ENCODE data around the gene CCL23. TPM values are rescaled to one million over a fixed set of nuclear protein-coding genes. Genes with fewer than 3 reads are reported as not detected.

The CCL23 gene
- total RNA-seq, 1 donor from 2014 or later: 26.5 TPM

DNA sequence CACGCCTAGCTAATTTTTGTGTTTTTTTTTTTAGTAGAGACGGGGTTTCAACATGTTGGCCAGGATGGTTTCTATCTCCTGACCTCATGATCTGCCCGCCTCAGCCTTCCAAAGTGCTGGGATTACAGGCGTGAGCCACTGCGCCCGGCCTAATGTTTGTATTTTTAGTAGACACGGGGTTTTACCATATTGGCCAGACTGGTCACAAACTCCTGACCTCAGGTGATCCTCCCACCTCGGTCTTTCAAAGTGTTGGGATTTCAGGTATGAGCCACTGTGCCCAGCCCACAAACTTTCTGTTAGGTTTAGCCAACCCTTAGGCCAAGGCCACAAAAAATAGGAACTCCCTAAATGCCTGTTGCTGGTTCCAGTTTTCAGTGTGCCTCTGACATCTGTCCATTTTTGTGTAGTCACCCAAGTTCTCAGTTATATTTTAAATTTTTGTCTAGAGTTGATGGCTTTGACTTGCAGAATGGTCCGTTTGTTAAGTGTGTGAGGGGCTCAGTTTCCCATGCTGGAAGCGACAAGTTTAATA lies 49.2 kb downstream of the CCL23 start:
- H3K4me3 ChIP-seq: no peak overlapping the region
- DNase-seq (no peak), ATAC-seq (no peak)
- no peak for TF ChIP-seq CTCF (IDR thresholded peaks at IDR 0.05)
- intact Hi-C loops (cut with DNase I): loop anchor here (10.0 kb wide), 1 partner anchor 176 kb away; no protein-coding TSS in a partner anchor
- H3K4me1 ChIP-seq: peaks cover 5% of the 10 kb centered on the region
- H3K36me3 ChIP-seq: no peaks in the 10 kb centered on the region
- H3K27ac ChIP-seq: no peak overlapping the region
- no peaks in the 10 kb centered on the region for H3K9me3 ChIP-seq
- no peaks in the 10 kb centered on the region for H3K27me3 ChIP-seq

GRCh38 chr17:35965272-35965671 lies 52.5 kb downstream of the CCL23 start:
- Histone ChIP-seq H3K4me3 (no peak overlapping the region), H3K9me3 (no peaks in the 10 kb centered on the region), H3K4me1 (peaks cover 5% of the 10 kb centered on the region), H3K27ac (no peak overlapping the region), H3K27me3 (peaks cover 9% of the 10 kb centered on the region), H3K36me3 (no peaks in the 10 kb centered on the region)
- TF ChIP-seq CTCF (IDR thresholded peaks at IDR 0.05): no peak
- DNase-seq (no peak), ATAC-seq (no peak)
- intact Hi-C loops (cut with DNase I): loop anchor here (10.0 kb wide), 1 partner anchor 180 kb away; no protein-coding TSS in a partner anchor

GRCh38 chr17:35963663-35964062 lies 54.1 kb downstream of the CCL23 start:
- Histone ChIP-seq H3K36me3 (no peaks in the 10 kb centered on the region), H3K4me1 (no peaks in the 10 kb centered on the region), H3K4me3 (no peak overlapping the region), H3K9me3 (no peaks in the 10 kb centered on the region), H3K27me3 (peaks cover 10% of the 10 kb centered on the region), H3K27ac (no peak overlapping the region)
- DNase-seq: no peak
- TF ChIP-seq CTCF (IDR thresholded peaks at IDR 0.05): no peak
- intact Hi-C loops (cut with DNase I): loop anchor here (10.0 kb wide), 1 partner anchor 181 kb away; no protein-coding TSS in a partner anchor
- ATAC-seq: no peak

Other genes with a start within 250 kb of the CCL23 start
- 55.6 TPM for gene MMP28, start 222.3 kb downstream of the CCL23 start, total RNA-seq
- gene TAF15, start 208.5 kb downstream of the CCL23 start, total RNA-seq: 142 TPM
- gene HEATR9, start 149.1 kb downstream of the CCL23 start, total RNA-seq: 0.17 TPM
- gene CCL5, start 137.6 kb downstream of the CCL23 start, total RNA-seq: 22.5 TPM
- gene RDM1, start 87.2 kb downstream of the CCL23 start, total RNA-seq: not detected
- not detected for gene LYZL6, start 74.3 kb downstream of the CCL23 start, total RNA-seq
- 0.58 TPM for gene CCL16, start 36.5 kb downstream of the CCL23 start, total RNA-seq
- gene CCL14, start 31.2 kb downstream of the CCL23 start, total RNA-seq: 110 TPM
- gene CCL15, start 16.4 kb downstream of the CCL23 start, total RNA-seq: 1.3 TPM
- gene CCL18, start 46.3 kb upstream of the CCL23 start, total RNA-seq: 31.9 TPM
- 9.9 TPM for gene CCL3, start 72.2 kb upstream of the CCL23 start, total RNA-seq
- 12.5 TPM for gene CCL4, start 85.9 kb upstream of the CCL23 start, total RNA-seq
- gene TBC1D3B, start 158.7 kb upstream of the CCL23 start, total RNA-seq: 8.2 TPM
- 0.72 TPM for gene CCL3L1, start 178.8 kb upstream of the CCL23 start, total RNA-seq
- 4.5 TPM for gene CCL4L2, start 193.1 kb upstream of the CCL23 start, total RNA-seq
- gene TBC1D3I, start 246.6 kb upstream of the CCL23 start, total RNA-seq: 0.72 TPM

All from upper lobe of right lung (tissue), 1 donor.